AG09319 (cell line): ENCODE results near the gene RABGAP1L.

Experiments
- DNase-seq: peaks from one replicate; pipeline ENCODE4 v3.0.0-alpha.2; 2010; ENCODE audit warnings: low read depth; ENCODE audit errors: extremely low read depth
- CTCF ChIP-seq: IDR thresholded peaks from 2 replicates; pipeline ENCODE4 v1.5.1; 2011; ENCODE audit warnings: low read depth, mild to moderate bottlenecking, inconsistent platforms, low read length, moderate library complexity

RABGAP1L gene

GRCh38 chr1:174413632-174414031 is 254.3 kb downstream of the RABGAP1L start:
- no peak for TF ChIP-seq CTCF
- no peak for DNase-seq

- DNase-seq, result no peak
- TF ChIP-seq CTCF, result no peak
Measured at GRCh38 chr1:174414203-174414602, 254.9 kb downstream of the RABGAP1L start.

GRCh38 chr1:174415506-174415905 is 256.2 kb downstream of the RABGAP1L start:
- no peak for DNase-seq
- TF ChIP-seq CTCF, result no peak

GRCh38 chr1:174417921-174418320 is 258.6 kb downstream of the RABGAP1L start:
- DNase-seq, result no peak
- TF ChIP-seq CTCF, result no peak

- TF ChIP-seq CTCF, result no peak
Measured at GRCh38 chr1:174425121-174425520, 265.8 kb downstream of the RABGAP1L start.

GRCh38 chr1:174426153-174426552 is 266.8 kb downstream of the RABGAP1L start:
- no peak for DNase-seq
- no peak for TF ChIP-seq CTCF

More at GRCh38 chr1:174425121-174425520, 265.8 kb downstream of the RABGAP1L start:
- no peak for DNase-seq

GRCh38 chr1:174428033-174428432 is 268.7 kb downstream of the RABGAP1L start:
- no peak for TF ChIP-seq CTCF
- no peak for DNase-seq

GRCh38 chr1:174428739-174429138 is 269.4 kb downstream of the RABGAP1L start:
- no peak for DNase-seq
- TF ChIP-seq CTCF, result no peak
